GM21390 (cell line): ENCODE data around the gene MICOS13.

Experiments used
- ATAC-seq: cut with Tn5 transposase; IDR thresholded peaks from one replicate; pipeline ENCODE4 v1.9.1; 2021; ENCODE audit not compliant: unreplicated experiment

The MICOS13 gene

GRCh38 chr19:5669212-5669611 lies 11.1 kb downstream of the MICOS13 start:
- no peak for ATAC-seq

- no peak for ATAC-seq
These were observed 12.5 kb downstream of the MICOS13 start for GRCh38 chr19:5667751-5668271.

GRCh38 chr19:5666921-5667610 lies 13.2 kb downstream of the MICOS13 start:
- no peak for ATAC-seq

- no peak for ATAC-seq
These were observed 14.4 kb downstream of the MICOS13 start for GRCh38 chr19:5665781-5666513.

- ATAC-seq = no peak
These were observed 15.8 kb downstream of the MICOS13 start for GRCh38 chr19:5664515-5664914.

- no peak for ATAC-seq
These were observed 16.4 kb downstream of the MICOS13 start for GRCh38 chr19:5663904-5664303.

GRCh38 chr19:5661483-5661882 lies 18.8 kb downstream of the MICOS13 start:
- no peak for ATAC-seq

GRCh38 chr19:5655412-5655811 lies 24.9 kb downstream of the MICOS13 start:
- no peak for ATAC-seq

- ATAC-seq = no peak
These were observed 25.4 kb downstream of the MICOS13 start for GRCh38 chr19:5654931-5655330.

- no peak for ATAC-seq
These were observed 28.1 kb downstream of the MICOS13 start for GRCh38 chr19:5652261-5652660.

- ATAC-seq = no peak
These were observed 29.0 kb downstream of the MICOS13 start for GRCh38 chr19:5651361-5651760.

- ATAC-seq = no peak
These were observed 31.9 kb downstream of the MICOS13 start for GRCh38 chr19:5648464-5648863.

GRCh38 chr19:5646703-5647102 lies 33.6 kb downstream of the MICOS13 start:
- no peak for ATAC-seq

GRCh38 chr19:5645409-5645808 lies 34.9 kb downstream of the MICOS13 start:
- no peak for ATAC-seq

- no peak for ATAC-seq
These were observed 36.3 kb downstream of the MICOS13 start for GRCh38 chr19:5644037-5644436.

- no peak for ATAC-seq
These were observed 37.3 kb downstream of the MICOS13 start for GRCh38 chr19:5643060-5643459.

GRCh38 chr19:5642204-5642603 lies 38.1 kb downstream of the MICOS13 start:
- no peak for ATAC-seq

- no peak for ATAC-seq
These were observed 39.1 kb downstream of the MICOS13 start for GRCh38 chr19:5641171-5641570.

- ATAC-seq = no peak
These were observed 42.3 kb downstream of the MICOS13 start for GRCh38 chr19:5637971-5638370.

GRCh38 chr19:5635427-5635826 lies 44.9 kb downstream of the MICOS13 start:
- ATAC-seq = no peak

GRCh38 chr19:5632657-5633056 lies 47.7 kb downstream of the MICOS13 start:
- no peak for ATAC-seq

GRCh38 chr19:5632241-5632612 lies 48.1 kb downstream of the MICOS13 start:
- no peak for ATAC-seq
